HepG2 (cell line): ENCODE data around the gene COBL. TPM values are rescaled to one million over a fixed set of nuclear protein-coding genes. Genes with fewer than 3 reads are reported as not detected.

Experiments used
- HHEX ChIP-seq: IDR thresholded peaks from 2 replicates; pipeline ENCODE4 v1.6.1; 2016; ENCODE audit warnings: control low read depth
- HMG20B ChIP-seq: conservative IDR thresholded peaks from 2 replicates; pipeline ENCODE4 v1.6.1; 2016; ENCODE audit warnings: missing genetic modification reagents, missing compliant biosample characterization
- NCOR1 ChIP-seq: fragments of 200-600 bp; sonication (generic); IDR thresholded peaks from 2 replicates; pipeline ENCODE4 v1.7.0; 2017; ENCODE audit warnings: antibody characterized with exemption, low read length, borderline replicate concordance
- NRL ChIP-seq: sonication (generic); formaldehyde crosslinking; IDR thresholded peaks from 2 replicates; pipeline ENCODE4 v1.5.0; 2020; ENCODE audit warnings: missing genetic modification reagents, mild to moderate bottlenecking, moderate library complexity, borderline replicate concordance
- RERE ChIP-seq: IDR thresholded peaks from 2 replicates; pipeline ENCODE4 v1.6.1; 2016; ENCODE audit warnings: low read depth, missing genetic modification reagents, missing compliant biosample characterization
- YEATS2 ChIP-seq: sonication (generic); formaldehyde crosslinking; IDR thresholded peaks from 2 replicates; pipeline ENCODE4 v1.4.0; 2020; ENCODE audit warnings: missing genetic modification reagents, borderline replicate concordance
- ZBTB46 ChIP-seq: sonication (generic); formaldehyde crosslinking; IDR thresholded peaks from 2 replicates; pipeline ENCODE4 v1.4.0; 2020; ENCODE audit warnings: mild to moderate bottlenecking, missing genetic modification reagents, borderline replicate concordance
- ZNF33A ChIP-seq: sonication (generic); formaldehyde crosslinking; IDR thresholded peaks from 2 replicates; pipeline ENCODE4 v1.5.1; 2020; ENCODE audit warnings: missing genetic modification reagents, mild to moderate bottlenecking, moderate library complexity, borderline replicate concordance
- ZNF446 ChIP-seq: sonication (generic); formaldehyde crosslinking; IDR thresholded peaks from 2 replicates; pipeline ENCODE4 v1.5.0; 2020; ENCODE audit warnings: mild to moderate bottlenecking, missing genetic modification reagents
- ZNF605 ChIP-seq: sonication (generic); formaldehyde crosslinking; IDR thresholded peaks from 2 replicates; pipeline ENCODE4 v1.8.0; 2022; ENCODE audit warnings: mild to moderate bottlenecking, missing genetic modification reagents
- ZNF616 ChIP-seq: sonication (generic); formaldehyde crosslinking; IDR thresholded peaks from 2 replicates; pipeline ENCODE4 v1.5.0; 2020; ENCODE audit warnings: low read depth, mild to moderate bottlenecking, missing genetic modification reagents
- ZNF768 ChIP-seq: sonication (generic); formaldehyde crosslinking; IDR thresholded peaks from 2 replicates; pipeline ENCODE4 v1.4.0; 2020; ENCODE audit warnings: missing genetic modification reagents
- ZNF790 ChIP-seq: sonication (generic); formaldehyde crosslinking; IDR thresholded peaks from 2 replicates; pipeline ENCODE4 v1.8.0; 2022; ENCODE audit warnings: missing genetic modification reagents, mild to moderate bottlenecking, borderline replicate concordance
- ZNF841 ChIP-seq: sonication (generic); formaldehyde crosslinking; IDR thresholded peaks from 2 replicates; pipeline ENCODE4 v1.8.1; 2023; ENCODE audit warnings: missing genetic modification reagents, borderline replicate concordance
- polyA plus RNA-seq, 8 experiments: library from polyadenylated mRNA; depleted of rRNA in 3 of 8; stranded (reverse) in 7 of 8; unstranded in 1 of 8; fragments of >200 nt; fragmentation: Illumina TruSeq in 4 of 8; extraction: Trizol in 4 of 8; gene quantifications; 2 replicates each; pipeline versions ENCODE4 v1.2.1 to v1.2.3, GENCODE V29; 2011 to 2016; ENCODE audit warnings: low read depth in 4 of 8, missing spikeins in 1 of 8, mixed read lengths in 1 of 8; ENCODE audit not compliant: insufficient read depth in 1 of 8
- total RNA-seq, 5 experiments: library from RNA; depleted of rRNA; stranded (reverse); fragments of >200 nt; fragmentation: Illumina TruSeq; extraction: Trizol; gene quantifications; 2 replicates each; pipeline ENCODE4 v1.2.3, GENCODE V29; 2016; ENCODE audit warnings: low read depth in 1 of 5
- TF ChIP-seq, protein P1 (sequence below), 2 experiments: fragments of 450-650 bp in 1 of 2; sonication (generic) in 1 of 2; formaldehyde crosslinking; IDR thresholded peaks; 2 replicates each; pipeline versions ENCODE4 v1.5.0 to v1.8.0; 2020 to 2022; ENCODE audit warnings: mild to moderate bottlenecking in 1 of 2, missing genetic modification reagents in 1 of 2
- TF ChIP-seq, protein P2 (sequence below): sonication (generic); formaldehyde crosslinking; conservative IDR thresholded peaks from 2 replicates; pipeline ENCODE4 v1.4.0; 2020; ENCODE audit warnings: missing genetic modification reagents
- TF ChIP-seq, protein P3 (sequence below): sonication (generic); formaldehyde crosslinking; conservative IDR thresholded peaks from 2 replicates; pipeline ENCODE4 v1.8.0; 2022; ENCODE audit warnings: mild to moderate bottlenecking, moderate library complexity, missing genetic modification reagents

Gene COBL
- total and polyA plus RNA-seq, 2 of the 13 experiments (the other 11 are each of a cell fraction or from before 2014, with no cell fraction given): 3.8 to 4.9 TPM

- TF ChIP-seq, protein P1, sequence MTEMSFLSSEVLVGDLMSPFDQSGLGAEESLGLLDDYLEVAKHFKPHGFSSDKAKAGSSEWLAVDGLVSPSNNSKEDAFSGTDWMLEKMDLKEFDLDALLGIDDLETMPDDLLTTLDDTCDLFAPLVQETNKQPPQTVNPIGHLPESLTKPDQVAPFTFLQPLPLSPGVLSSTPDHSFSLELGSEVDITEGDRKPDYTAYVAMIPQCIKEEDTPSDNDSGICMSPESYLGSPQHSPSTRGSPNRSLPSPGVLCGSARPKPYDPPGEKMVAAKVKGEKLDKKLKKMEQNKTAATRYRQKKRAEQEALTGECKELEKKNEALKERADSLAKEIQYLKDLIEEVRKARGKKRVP (CRISPR knock-in tag; IDR thresholded peaks at IDR 0.05): 0 out of 4 replicates have a peak, but pooled peaks of 1 of the 2 experiments have one; percentile 23
- TF ChIP-seq ZNF616 (CRISPR knock-in tag) (no peak), ZBTB46 (CRISPR knock-in tag) (no peak), HMG20B (CRISPR knock-in tag) (no peak), ZNF605 (CRISPR knock-in tag) (no peak), YEATS2 (CRISPR knock-in tag) (no peak), NCOR1 (peak; percentile 87; the same call in 1 of the 2 replicates), HHEX (peak; percentile 61; the same call in 1 of the 2 replicates), ZNF446 (CRISPR knock-in tag) (no peak), ZNF790 (no peak), ZNF768 (CRISPR knock-in tag) (no peak), NRL (CRISPR knock-in tag) (no peak), ZNF841 (CRISPR knock-in tag) (no peak), RERE (CRISPR knock-in tag) (no peak), ZNF33A (no peak)
- TF ChIP-seq, protein P2, sequence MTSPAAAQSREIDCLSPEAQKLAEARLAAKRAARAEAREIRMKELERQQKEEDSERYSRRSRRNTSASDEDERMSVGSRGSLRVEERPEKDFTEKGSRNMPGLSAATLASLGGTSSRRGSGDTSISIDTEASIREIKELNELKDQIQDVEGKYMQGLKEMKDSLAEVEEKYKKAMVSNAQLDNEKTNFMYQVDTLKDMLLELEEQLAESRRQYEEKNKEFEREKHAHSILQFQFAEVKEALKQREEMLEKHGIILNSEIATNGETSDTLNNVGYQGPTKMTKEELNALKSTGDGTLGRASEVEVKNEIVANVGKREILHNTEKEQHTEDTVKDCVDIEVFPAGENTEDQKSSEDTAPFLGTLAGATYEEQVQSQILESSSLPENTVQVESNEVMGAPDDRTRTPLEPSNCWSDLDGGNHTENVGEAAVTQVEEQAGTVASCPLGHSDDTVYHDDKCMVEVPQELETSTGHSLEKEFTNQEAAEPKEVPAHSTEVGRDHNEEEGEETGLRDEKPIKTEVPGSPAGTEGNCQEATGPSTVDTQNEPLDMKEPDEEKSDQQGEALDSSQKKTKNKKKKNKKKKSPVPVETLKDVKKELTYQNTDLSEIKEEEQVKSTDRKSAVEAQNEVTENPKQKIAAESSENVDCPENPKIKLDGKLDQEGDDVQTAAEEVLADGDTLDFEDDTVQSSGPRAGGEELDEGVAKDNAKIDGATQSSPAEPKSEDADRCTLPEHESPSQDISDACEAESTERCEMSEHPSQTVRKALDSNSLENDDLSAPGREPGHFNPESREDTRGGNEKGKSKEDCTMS (CRISPR knock-in tag): no peak
- TF ChIP-seq, protein P3, sequence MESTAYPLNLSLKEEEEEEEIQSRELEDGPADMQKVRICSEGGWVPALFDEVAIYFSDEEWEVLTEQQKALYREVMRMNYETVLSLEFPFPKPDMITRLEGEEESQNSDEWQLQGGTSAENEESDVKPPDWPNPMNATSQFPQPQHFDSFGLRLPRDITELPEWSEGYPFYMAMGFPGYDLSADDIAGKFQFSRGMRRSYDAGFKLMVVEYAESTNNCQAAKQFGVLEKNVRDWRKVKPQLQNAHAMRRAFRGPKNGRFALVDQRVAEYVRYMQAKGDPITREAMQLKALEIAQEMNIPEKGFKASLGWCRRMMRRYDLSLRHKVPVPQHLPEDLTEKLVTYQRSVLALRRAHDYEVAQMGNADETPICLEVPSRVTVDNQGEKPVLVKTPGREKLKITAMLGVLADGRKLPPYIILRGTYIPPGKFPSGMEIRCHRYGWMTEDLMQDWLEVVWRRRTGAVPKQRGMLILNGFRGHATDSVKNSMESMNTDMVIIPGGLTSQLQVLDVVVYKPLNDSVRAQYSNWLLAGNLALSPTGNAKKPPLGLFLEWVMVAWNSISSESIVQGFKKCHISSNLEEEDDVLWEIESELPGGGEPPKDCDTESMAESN (CRISPR knock-in tag): no peak
These were observed 11.8 kb upstream of the COBL start (continued) for GRCh38 chr7:51328351-51328801.
